ENCODE measurements around the gene GRM4. TPM values are rescaled to one million over a fixed set of nuclear protein-coding genes. Genes with fewer than 3 reads are reported as not detected.

Gene GRM4
- polyA plus RNA-seq, 1 of the 3 experiments (the other 2 are of a cell fraction) = not detected

DNA sequence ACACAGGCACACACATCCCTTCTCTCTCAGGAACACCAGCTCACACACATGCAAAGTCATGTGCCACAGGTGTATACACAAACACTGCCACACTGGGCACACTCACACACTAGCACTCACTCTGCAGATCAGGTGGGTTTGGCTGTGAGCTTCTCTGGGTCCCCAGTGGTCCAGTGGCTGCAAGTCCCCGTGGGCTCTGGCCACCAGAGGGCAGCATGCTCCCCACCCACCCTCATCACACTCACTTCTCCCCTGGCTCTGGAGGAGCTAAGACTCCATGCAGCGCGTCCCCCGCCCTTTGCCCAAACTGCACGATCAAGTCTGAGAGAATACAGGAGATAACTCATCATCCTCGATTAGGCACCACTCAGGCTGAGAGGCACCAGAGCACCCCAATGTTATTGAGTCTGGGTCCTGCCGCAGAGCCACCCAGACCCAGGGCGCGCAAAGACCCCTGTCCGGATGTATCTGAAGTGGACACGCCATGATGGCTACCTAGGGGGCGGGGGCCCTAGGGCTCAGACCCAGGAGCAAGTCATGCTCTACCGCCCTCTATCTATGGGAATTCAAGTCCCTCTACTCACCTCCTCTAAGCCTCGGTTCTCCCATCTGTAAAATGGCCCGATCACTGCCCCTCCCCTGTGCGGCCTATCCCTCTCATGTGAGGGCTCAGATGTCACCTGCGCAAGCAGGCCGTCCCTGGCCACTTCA, 90.5 kb downstream of the GRM4 start:
- no peak overlapping the region; a peak in 1 of 4 replicates for H3K4me3 ChIP-seq (ENCODE audit: low read depth in 2 of 2, low read length in 1 of 2)
- H2AFZ ChIP-seq (ENCODE audit: low read depth) = no peak overlapping the region
- H3K9me2 ChIP-seq = no peaks in the 10 kb centered on the region
- H4K20me1 ChIP-seq (ENCODE audit: insufficient read depth) = no peaks in the 10 kb centered on the region
- H3K9me3 ChIP-seq = no peaks in the 10 kb centered on the region
- TF ChIP-seq, protein P1, sequence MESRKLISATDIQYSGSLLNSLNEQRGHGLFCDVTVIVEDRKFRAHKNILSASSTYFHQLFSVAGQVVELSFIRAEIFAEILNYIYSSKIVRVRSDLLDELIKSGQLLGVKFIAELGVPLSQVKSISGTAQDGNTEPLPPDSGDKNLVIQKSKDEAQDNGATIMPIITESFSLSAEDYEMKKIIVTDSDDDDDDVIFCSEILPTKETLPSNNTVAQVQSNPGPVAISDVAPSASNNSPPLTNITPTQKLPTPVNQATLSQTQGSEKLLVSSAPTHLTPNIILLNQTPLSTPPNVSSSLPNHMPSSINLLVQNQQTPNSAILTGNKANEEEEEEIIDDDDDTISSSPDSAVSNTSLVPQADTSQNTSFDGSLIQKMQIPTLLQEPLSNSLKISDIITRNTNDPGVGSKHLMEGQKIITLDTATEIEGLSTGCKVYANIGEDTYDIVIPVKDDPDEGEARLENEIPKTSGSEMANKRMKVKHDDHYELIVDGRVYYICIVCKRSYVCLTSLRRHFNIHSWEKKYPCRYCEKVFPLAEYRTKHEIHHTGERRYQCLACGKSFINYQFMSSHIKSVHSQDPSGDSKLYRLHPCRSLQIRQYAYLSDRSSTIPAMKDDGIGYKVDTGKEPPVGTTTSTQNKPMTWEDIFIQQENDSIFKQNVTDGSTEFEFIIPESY (IDR thresholded peaks at IDR 0.05; ENCODE audit: borderline replicate concordance, low read depth) = no peak
- no peak for TF ChIP-seq NRF1 (IDR thresholded peaks at IDR 0.05; ENCODE audit: low read depth, low read length)
- TF ChIP-seq, protein P2, sequence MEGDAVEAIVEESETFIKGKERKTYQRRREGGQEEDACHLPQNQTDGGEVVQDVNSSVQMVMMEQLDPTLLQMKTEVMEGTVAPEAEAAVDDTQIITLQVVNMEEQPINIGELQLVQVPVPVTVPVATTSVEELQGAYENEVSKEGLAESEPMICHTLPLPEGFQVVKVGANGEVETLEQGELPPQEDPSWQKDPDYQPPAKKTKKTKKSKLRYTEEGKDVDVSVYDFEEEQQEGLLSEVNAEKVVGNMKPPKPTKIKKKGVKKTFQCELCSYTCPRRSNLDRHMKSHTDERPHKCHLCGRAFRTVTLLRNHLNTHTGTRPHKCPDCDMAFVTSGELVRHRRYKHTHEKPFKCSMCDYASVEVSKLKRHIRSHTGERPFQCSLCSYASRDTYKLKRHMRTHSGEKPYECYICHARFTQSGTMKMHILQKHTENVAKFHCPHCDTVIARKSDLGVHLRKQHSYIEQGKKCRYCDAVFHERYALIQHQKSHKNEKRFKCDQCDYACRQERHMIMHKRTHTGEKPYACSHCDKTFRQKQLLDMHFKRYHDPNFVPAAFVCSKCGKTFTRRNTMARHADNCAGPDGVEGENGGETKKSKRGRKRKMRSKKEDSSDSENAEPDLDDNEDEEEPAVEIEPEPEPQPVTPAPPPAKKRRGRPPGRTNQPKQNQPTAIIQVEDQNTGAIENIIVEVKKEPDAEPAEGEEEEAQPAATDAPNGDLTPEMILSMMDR (IDR thresholded peaks at IDR 0.05) = peak; percentile 84
- no peak for TF ChIP-seq RXRA (IDR thresholded peaks at IDR 0.05; ENCODE audit: borderline replicate concordance, low read depth)
- no peak for TF ChIP-seq FOSL2 (IDR thresholded peaks at IDR 0.05; ENCODE audit: borderline replicate concordance, low read depth)
- TF ChIP-seq, protein P3, sequence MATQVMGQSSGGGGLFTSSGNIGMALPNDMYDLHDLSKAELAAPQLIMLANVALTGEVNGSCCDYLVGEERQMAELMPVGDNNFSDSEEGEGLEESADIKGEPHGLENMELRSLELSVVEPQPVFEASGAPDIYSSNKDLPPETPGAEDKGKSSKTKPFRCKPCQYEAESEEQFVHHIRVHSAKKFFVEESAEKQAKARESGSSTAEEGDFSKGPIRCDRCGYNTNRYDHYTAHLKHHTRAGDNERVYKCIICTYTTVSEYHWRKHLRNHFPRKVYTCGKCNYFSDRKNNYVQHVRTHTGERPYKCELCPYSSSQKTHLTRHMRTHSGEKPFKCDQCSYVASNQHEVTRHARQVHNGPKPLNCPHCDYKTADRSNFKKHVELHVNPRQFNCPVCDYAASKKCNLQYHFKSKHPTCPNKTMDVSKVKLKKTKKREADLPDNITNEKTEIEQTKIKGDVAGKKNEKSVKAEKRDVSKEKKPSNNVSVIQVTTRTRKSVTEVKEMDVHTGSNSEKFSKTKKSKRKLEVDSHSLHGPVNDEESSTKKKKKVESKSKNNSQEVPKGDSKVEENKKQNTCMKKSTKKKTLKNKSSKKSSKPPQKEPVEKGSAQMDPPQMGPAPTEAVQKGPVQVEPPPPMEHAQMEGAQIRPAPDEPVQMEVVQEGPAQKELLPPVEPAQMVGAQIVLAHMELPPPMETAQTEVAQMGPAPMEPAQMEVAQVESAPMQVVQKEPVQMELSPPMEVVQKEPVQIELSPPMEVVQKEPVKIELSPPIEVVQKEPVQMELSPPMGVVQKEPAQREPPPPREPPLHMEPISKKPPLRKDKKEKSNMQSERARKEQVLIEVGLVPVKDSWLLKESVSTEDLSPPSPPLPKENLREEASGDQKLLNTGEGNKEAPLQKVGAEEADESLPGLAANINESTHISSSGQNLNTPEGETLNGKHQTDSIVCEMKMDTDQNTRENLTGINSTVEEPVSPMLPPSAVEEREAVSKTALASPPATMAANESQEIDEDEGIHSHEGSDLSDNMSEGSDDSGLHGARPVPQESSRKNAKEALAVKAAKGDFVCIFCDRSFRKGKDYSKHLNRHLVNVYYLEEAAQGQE (IDR thresholded peaks at IDR 0.05; ENCODE audit: low read depth, low read length) = no peak
- no peak for TF ChIP-seq POLR2AphosphoS5 (IDR thresholded peaks at IDR 0.05; ENCODE audit: low read depth, low read length)
- no peak for TF ChIP-seq MXI1 (IDR thresholded peaks at IDR 0.05; ENCODE audit: low read depth, low read length)
- TF ChIP-seq, protein P4, sequence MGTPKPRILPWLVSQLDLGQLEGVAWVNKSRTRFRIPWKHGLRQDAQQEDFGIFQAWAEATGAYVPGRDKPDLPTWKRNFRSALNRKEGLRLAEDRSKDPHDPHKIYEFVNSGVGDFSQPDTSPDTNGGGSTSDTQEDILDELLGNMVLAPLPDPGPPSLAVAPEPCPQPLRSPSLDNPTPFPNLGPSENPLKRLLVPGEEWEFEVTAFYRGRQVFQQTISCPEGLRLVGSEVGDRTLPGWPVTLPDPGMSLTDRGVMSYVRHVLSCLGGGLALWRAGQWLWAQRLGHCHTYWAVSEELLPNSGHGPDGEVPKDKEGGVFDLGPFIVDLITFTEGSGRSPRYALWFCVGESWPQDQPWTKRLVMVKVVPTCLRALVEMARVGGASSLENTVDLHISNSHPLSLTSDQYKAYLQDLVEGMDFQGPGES (IDR thresholded peaks at IDR 0.05; ENCODE audit: low read depth, low read length) = no peak
- TF ChIP-seq SMC3 (IDR thresholded peaks at IDR 0.05; ENCODE audit: low read depth, low read length) = peak; percentile 87
- TF ChIP-seq JUND (IDR thresholded peaks at IDR 0.05) = no peak
- peak; percentile 73 for TF ChIP-seq RAD21 (IDR thresholded peaks at IDR 0.05; ENCODE audit: low read length)
- no peak overlapping the region for H3K4me2 ChIP-seq
- no peaks in the 10 kb centered on the region for H3K79me2 ChIP-seq (ENCODE audit: insufficient read depth)
- CTCF ChIA-PET = interaction anchor here (0.5 to 7.0 kb wide), 72 partner anchors 8 to 481 kb away, joined by 3 to 125 read pairs (median 4); partner anchors contain the start of genes GRM4, IP6K3, ITPR3 and LEMD2
- DNase-seq = peak; percentile 92
- H3K9ac ChIP-seq = no peak overlapping the region
- H3K4me1 ChIP-seq (ENCODE audit: control insufficient read depth in 1 of 2, insufficient read depth in 2 of 2, low read depth in 1 of 2, low read length in 1 of 2) = peaks cover 0 to 10% of the 10 kb centered on the region in 2 experiments; a peak in 1 of 4 replicates
- no peaks in the 10 kb centered on the region; the same call in none of the 2 replicates for H3K27me3 ChIP-seq (ENCODE audit: insufficient read depth)
- no peaks in the 10 kb centered on the region for H3F3A ChIP-seq (replicated peaks; ENCODE audit: insufficient read depth)
- H3K27ac ChIP-seq (ENCODE audit: low read depth in 2 of 2, low read length in 1 of 2) = no peak overlapping the region
- no peaks in the 10 kb centered on the region for H3K36me3 ChIP-seq (replicated peaks in 1 of 2; ENCODE audit: control insufficient read depth in 1 of 2, insufficient read depth in 2 of 2, low read length in 1 of 2)
- POLR2A ChIA-PET = interaction anchor here (0.6 kb wide), 1 partner anchor 20 kb away, joined by 3 read pairs; no protein-coding TSS in a partner anchor
- WGBS (ENCODE audit: low lambda C conversion rate) = 61% methylated on average over 11 of the region's 18 CpGs

Measured in SK-N-SH (cell line).